Spleen (tissue), 11 donors: ENCODE results near the gene PNLIPRP2. TPM values are rescaled to one million over a fixed set of nuclear protein-coding genes. Genes with fewer than 3 reads are reported as not detected.
A peak's percentile ranks its signal among the peaks of the same experiment; 100 is the strongest.

ENCODE experiments used
- DNase-seq: peaks from one replicate; pipeline ENCODE4 v3.0.0-alpha.2; 2020
- H3K27ac ChIP-seq, 8 donors: fragments of 200-600 bp; sonication (generic) in 7 of 8; 1 replicate in 4 of 8; 2 replicates in 4 of 8; pipeline versions ENCODE4 v1.5.0 to v1.8.0; 2016 to 2021; ENCODE audit warnings: inconsistent platforms in 4 of 8, mild to moderate bottlenecking in 4 of 8, moderate library complexity in 1 of 8
- H3K27me3 ChIP-seq, 7 donors: fragments of 200-600 bp; sonication (generic) in 6 of 7; replicated peaks in 1 of 7; 1 replicate in 4 of 7; 2 replicates in 3 of 7; pipeline versions ENCODE4 v1.5.0 to v1.8.0; 2016 to 2021; ENCODE audit warnings: inconsistent platforms in 3 of 7, mild to moderate bottlenecking in 1 of 7
- H3K36me3 ChIP-seq, 6 donors: fragments of 200-600 bp; sonication (generic) in 5 of 6; 1 replicate in 4 of 6; 2 replicates in 2 of 6; pipeline versions ENCODE4 v1.5.0 to v1.8.0; 2016 to 2021; ENCODE audit warnings: inconsistent platforms in 2 of 6
- H3K4me1 ChIP-seq, 6 donors: fragments of 200-600 bp; sonication (generic) in 5 of 6; 1 replicate in 3 of 6; 2 replicates in 3 of 6; pipeline versions ENCODE4 v1.5.0 to v1.8.0; 2016 to 2021; ENCODE audit warnings: inconsistent platforms in 3 of 6
- H3K4me3 ChIP-seq, 8 donors: fragments of 200-600 bp; sonication (generic) in 7 of 8; 1 replicate in 4 of 8; 2 replicates in 4 of 8; pipeline versions ENCODE4 v1.5.0 to v1.8.0; 2016 to 2021; ENCODE audit warnings: inconsistent platforms in 4 of 8, mild to moderate bottlenecking in 4 of 8, moderate library complexity in 2 of 8
- H3K9me3 ChIP-seq, 8 donors: fragments of 200-600 bp; sonication (generic) in 7 of 8; 1 replicate in 4 of 8; 2 replicates in 4 of 8; pipeline versions ENCODE4 v1.5.0 to v1.8.0; 2016 to 2021; ENCODE audit warnings: inconsistent platforms in 4 of 8
- POLR2A ChIP-seq, 3 donors: fragments of 450-650 bp; IDR thresholded peaks; one replicate each; pipeline ENCODE4 v1.5.1; 2017; ENCODE audit warnings: antibody characterized with exemption in 3 of 3, mild to moderate bottlenecking in 1 of 3
- POLR2AphosphoS5 ChIP-seq, 3 donors: sonication (generic); formaldehyde crosslinking; IDR thresholded peaks; one replicate each; pipeline ENCODE4 v1.5.1; 2017; ENCODE audit warnings: antibody characterized with exemption in 3 of 3
- WGBS, 5 donors: extraction: QIAGEN DNeasy Blood & Tissue Kit in 3 of 5; methylation state at CpG; one replicate each; pipeline versions ENCODE4 v1.1.5 to v1.1.7; 2013 to 2018; 5-methylcytosine and 5-hydroxymethylcytosine counted together
- intact Hi-C: fragments of 100-400 bp; cut with DNase I; formaldehyde crosslinking; loops from one replicate; pipeline ENCODE4 v1.15.0; 2023; ENCODE audit warnings: low total_unique reads
- polyA plus RNA-seq, 3 donors: library from polyadenylated mRNA; stranded (reverse); fragments of 200-250 nt; gene quantifications; one replicate each; pipeline ENCODE4 v1.2.1, GENCODE V29; 2013
- total RNA-seq, 7 donors: library from RNA; depleted of rRNA in 3 of 7; stranded (reverse); fragments of >200 nt in 3 of 7; fragmentation: NEBNext Ultra II Directional in 4 of 7; extraction: Animal tissue kit (Norgen Biotek cat#: 25700) in 4 of 7; gene quantifications; one replicate each; pipeline versions ENCODE4 v1.1.0 to v1.2.1, GENCODE V29; 2016 to 2021
- TF ChIP-seq, protein P1 (sequence below), 11 experiments: fragments of 200-600 bp in 7 of 11; fragments of 450-650 bp in 4 of 11; sonication (generic) in 4 of 11; IDR thresholded peaks in 8 of 11; conservative IDR thresholded peaks in 3 of 11; 1 replicate in 7 of 11; 2 replicates in 4 of 11; pipeline versions ENCODE4 v1.4.0 to v1.8.0; 2016 to 2021; ENCODE audit warnings: antibody characterized with exemption in 11 of 11, inconsistent platforms in 4 of 11, mild to moderate bottlenecking in 1 of 11
- donor health status: healthy with polysubstance abuse.
- donor health status: DM: no; HTN: no; CAD: no; lungs with moderate emphysema.
- donor health status: DM: no; HTN: no; CAD: no.
- donor health status: Bipolar disorder and iron deficiency.
- donor health status: healthy.
- donor health status: DM: no; HTN: no; CAD: no.
- donor health status: DM: yes; HTN: yes; CAD: no.

PNLIPRP2 gene
- total and polyA plus RNA-seq, 10 donors = 0.07 to 0.60 (median 0.26) TPM; not detected in 6

GRCh38 chr10:116670706-116671105 is 50.0 kb downstream of the PNLIPRP2 start:
- Histone ChIP-seq H3K4me1 (no peaks in the 10 kb centered on the region), H3K4me3 (peak overlapping the region in 1 of 8 donors; percentile 55), H3K36me3 (peaks cover 0 to 8% (median 0%) of the 10 kb centered on the region in 6 donors), H3K27me3 (peaks cover 0 to 20% (median 0%) of the 10 kb centered on the region in 7 donors), H3K27ac (no peak overlapping the region), H3K9me3 (peaks cover 0 to 3% (median 0%) of the 10 kb centered on the region in 8 donors)
- no peak for DNase-seq
- intact Hi-C loops = no loop called here
- 85 to 93% (median 89%) methylated on average over 6 of the region's 6 CpGs for WGBS, 5 donors
- TF ChIP-seq POLR2AphosphoS5 (IDR thresholded peaks at IDR 0.05) = no peak
- TF ChIP-seq, protein P1, sequence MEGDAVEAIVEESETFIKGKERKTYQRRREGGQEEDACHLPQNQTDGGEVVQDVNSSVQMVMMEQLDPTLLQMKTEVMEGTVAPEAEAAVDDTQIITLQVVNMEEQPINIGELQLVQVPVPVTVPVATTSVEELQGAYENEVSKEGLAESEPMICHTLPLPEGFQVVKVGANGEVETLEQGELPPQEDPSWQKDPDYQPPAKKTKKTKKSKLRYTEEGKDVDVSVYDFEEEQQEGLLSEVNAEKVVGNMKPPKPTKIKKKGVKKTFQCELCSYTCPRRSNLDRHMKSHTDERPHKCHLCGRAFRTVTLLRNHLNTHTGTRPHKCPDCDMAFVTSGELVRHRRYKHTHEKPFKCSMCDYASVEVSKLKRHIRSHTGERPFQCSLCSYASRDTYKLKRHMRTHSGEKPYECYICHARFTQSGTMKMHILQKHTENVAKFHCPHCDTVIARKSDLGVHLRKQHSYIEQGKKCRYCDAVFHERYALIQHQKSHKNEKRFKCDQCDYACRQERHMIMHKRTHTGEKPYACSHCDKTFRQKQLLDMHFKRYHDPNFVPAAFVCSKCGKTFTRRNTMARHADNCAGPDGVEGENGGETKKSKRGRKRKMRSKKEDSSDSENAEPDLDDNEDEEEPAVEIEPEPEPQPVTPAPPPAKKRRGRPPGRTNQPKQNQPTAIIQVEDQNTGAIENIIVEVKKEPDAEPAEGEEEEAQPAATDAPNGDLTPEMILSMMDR (IDR thresholded peaks at IDR 0.05 in 8 of 11, conservative IDR thresholded peaks at IDR 0.05 in 3 of 11) = no peak
- TF ChIP-seq POLR2A (IDR thresholded peaks at IDR 0.05) = no peak

DNA sequence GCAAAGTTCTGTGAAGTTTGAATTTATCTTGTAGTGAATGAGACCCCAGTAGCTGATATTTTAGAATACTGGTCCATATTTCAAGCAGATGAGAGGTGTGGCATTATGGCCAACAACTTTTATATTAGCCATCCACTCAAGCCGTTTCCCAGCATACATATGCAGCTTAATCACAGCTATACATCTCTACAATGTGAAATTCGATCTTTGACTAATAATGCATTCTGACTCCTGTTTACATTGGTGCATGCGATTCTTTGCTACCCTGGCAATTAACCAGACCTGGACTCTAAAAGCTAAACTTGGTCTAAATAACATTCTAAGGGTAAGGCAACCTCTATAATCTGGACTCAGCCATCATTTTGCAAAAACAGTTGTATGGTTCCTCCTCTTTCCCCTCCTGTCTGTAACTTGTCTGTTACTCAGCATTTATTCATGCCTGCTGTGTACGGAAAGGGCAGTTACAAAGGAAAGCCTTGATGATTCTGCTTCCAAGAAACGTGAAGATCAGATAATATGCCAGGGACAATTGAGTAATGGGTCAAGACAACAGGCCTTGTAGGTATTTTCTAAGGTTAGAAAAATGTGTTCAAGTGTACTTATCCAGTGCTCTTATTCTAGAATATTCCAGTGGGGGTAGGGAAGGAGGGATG is 50.6 kb downstream of the PNLIPRP2 start:
- H3K4me3 ChIP-seq = no peak overlapping the region
- intact Hi-C loops = no loop called here
- no peaks in the 10 kb centered on the region for H3K4me1 ChIP-seq
- peaks cover 0 to 3% (median 0%) of the 10 kb centered on the region in 8 donors for H3K9me3 ChIP-seq
- H3K27me3 ChIP-seq = peaks cover 0 to 20% (median 0%) of the 10 kb centered on the region in 7 donors
- WGBS, 5 donors = 70 to 80% (median 73%) methylated on average over 5 of the region's 5 CpGs
- peaks cover 0 to 15% (median 0%) of the 10 kb centered on the region in 6 donors for H3K36me3 ChIP-seq
- no peak overlapping the region for H3K27ac ChIP-seq
- no peak for TF ChIP-seq POLR2AphosphoS5 (IDR thresholded peaks at IDR 0.05)
- no peak for TF ChIP-seq POLR2A (IDR thresholded peaks at IDR 0.05)
- TF ChIP-seq, protein P1 (IDR thresholded peaks at IDR 0.05 in 8 of 11, conservative IDR thresholded peaks at IDR 0.05 in 3 of 11) = no peak
- no peak for DNase-seq

- DNase-seq = no peak
- Histone ChIP-seq H3K9me3 (no peaks in the 10 kb centered on the region), H3K4me1 (no peaks in the 10 kb centered on the region), H3K27ac (no peak overlapping the region), H3K36me3 (peaks cover 0 to 17% (median 0%) of the 10 kb centered on the region in 6 donors), H3K4me3 (no peak overlapping the region), H3K27me3 (peaks cover 0 to 20% (median 0%) of the 10 kb centered on the region in 7 donors)
- intact Hi-C loops = no loop called here
- 89 to 94% (median 92%) methylated on average over 5 of the region's 5 CpGs for WGBS, 5 donors
- no peak for TF ChIP-seq POLR2A (IDR thresholded peaks at IDR 0.05)
Measured at GRCh38 chr10:116672891-116673290, 52.1 kb downstream of the PNLIPRP2 start.

DNA sequence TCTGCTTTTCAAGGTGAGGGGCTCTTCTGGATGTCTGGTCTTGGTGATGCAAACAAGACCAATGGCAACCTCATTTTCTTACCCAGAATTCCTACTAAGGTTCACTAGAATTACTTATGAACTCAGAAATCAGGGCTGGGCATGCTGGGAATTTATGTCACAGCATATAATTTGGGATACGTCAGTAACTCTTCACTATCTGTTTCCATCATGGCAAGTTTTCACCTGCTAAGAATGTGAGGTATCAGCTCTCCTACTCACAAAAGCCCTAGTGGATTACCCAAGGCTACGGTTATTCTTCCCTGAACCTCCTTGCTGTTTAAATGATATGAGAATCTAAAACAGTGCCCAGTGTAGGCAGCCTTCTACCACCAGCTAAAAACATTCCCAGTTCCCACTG is 53.1 kb downstream of the PNLIPRP2 start:
- no peak for DNase-seq
- TF ChIP-seq POLR2AphosphoS5 (IDR thresholded peaks at IDR 0.05) (no peak), POLR2A (IDR thresholded peaks at IDR 0.05) (no peak)
- TF ChIP-seq, protein P1 (IDR thresholded peaks at IDR 0.05 in 8 of 11, conservative IDR thresholded peaks at IDR 0.05 in 3 of 11) = no peak
- no peak overlapping the region for H3K27ac ChIP-seq
- intact Hi-C loops = no loop called here
- 73 to 91% (median 81%) methylated on average over 2 of the region's 2 CpGs for WGBS, 5 donors
- H3K4me1 ChIP-seq = no peaks in the 10 kb centered on the region
- H3K27me3 ChIP-seq = peaks cover 0 to 19% (median 0%) of the 10 kb centered on the region in 7 donors
- H3K4me3 ChIP-seq = no peak overlapping the region
- H3K9me3 ChIP-seq = no peaks in the 10 kb centered on the region
- peaks cover 0 to 17% (median 0%) of the 10 kb centered on the region in 6 donors for H3K36me3 ChIP-seq
